Stimulated activated CD4-positive, alpha-beta T cell treated with anti-CD3 and anti-CD28 coated beads, Interleukin-15, amount 100 ng/mL, for 1 hour (primary cell): ENCODE results near the gene UBE3C.
"Not testable (repeated sequence)": the region's sequence is repeated elsewhere in the genome, so short reads cannot be mapped to it uniquely, and the experiment has no call there.

Experiments
- DNase-seq, 2 donors: peaks; one replicate each; pipeline ENCODE4 v3.0.0-alpha.2; 2020; ENCODE audit warnings: low read depth in 1 of 2, low spot score in 1 of 2

Gene UBE3C

GRCh38 chr7:157271315-157271990, 132.7 kb downstream of the UBE3C start:
- DNase-seq: no peak

- no peak for DNase-seq
Observed at GRCh38 chr7:157271991-157272324, 133.2 kb downstream of the UBE3C start.

GRCh38 chr7:157272351-157273207, 133.9 kb downstream of the UBE3C start:
- DNase-seq: no peak

- peak; percentile 33 to 53 for DNase-seq
Observed at GRCh38 chr7:157273208-157274093, 134.7 kb downstream of the UBE3C start.

GRCh38 chr7:157274094-157274634, 135.4 kb downstream of the UBE3C start:
- not testable (repeated sequence) for DNase-seq

- DNase-seq: no peak
Observed at GRCh38 chr7:157274991-157275427, 136.3 kb downstream of the UBE3C start.

GRCh38 chr7:157276091-157276561, 137.4 kb downstream of the UBE3C start:
- DNase-seq: no peak

- DNase-seq: no peak
Observed at GRCh38 chr7:157276731-157277562, 138.2 kb downstream of the UBE3C start.

- DNase-seq: not testable (repeated sequence)
Observed at GRCh38 chr7:157277568-157277967, 138.8 kb downstream of the UBE3C start.

- DNase-seq: no peak
Observed at GRCh38 chr7:157278167-157278790, 139.6 kb downstream of the UBE3C start.

- DNase-seq: no peak
Observed at GRCh38 chr7:157278791-157279724, 140.3 kb downstream of the UBE3C start.

- DNase-seq: no peak
Observed at GRCh38 chr7:157279741-157280215, 141.1 kb downstream of the UBE3C start.

- no peak for DNase-seq
Observed at GRCh38 chr7:157280216-157280841, 141.6 kb downstream of the UBE3C start.

GRCh38 chr7:157281221-157281998, 142.7 kb downstream of the UBE3C start:
- no peak for DNase-seq

GRCh38 chr7:157282141-157282801, 143.5 kb downstream of the UBE3C start:
- DNase-seq: no peak

GRCh38 chr7:157284229-157285014, 145.7 kb downstream of the UBE3C start:
- DNase-seq: no peak
